Fibroblast of villous mesenchyme (primary cell): Measurements from ENCODE around the gene QKI. TPM values are rescaled to one million over a fixed set of nuclear protein-coding genes. Genes with fewer than 3 reads are reported as not detected.
A peak's percentile ranks its signal among the peaks of the same experiment; 100 is the strongest.

ENCODE experiments used
- DNase-seq: peaks from one replicate; pipeline ENCODE4 v3.0.0-alpha.2; 2010; ENCODE audit warnings: low read depth
- H3K4me3 ChIP-seq: 2 replicates; pipeline ENCODE4 v1.5.1; 2011; ENCODE audit warnings: low read depth, mild to moderate bottlenecking, low read length
- total RNA-seq: library from RNA; depleted of rRNA; stranded (reverse); fragments of >200 nt; gene quantifications from 2 replicates; pipeline ENCODE4 v1.2.3, GENCODE V29; 2012
- TF ChIP-seq, protein P1 (sequence below): IDR thresholded peaks from 2 replicates; pipeline ENCODE4 v1.5.1; 2012; ENCODE audit warnings: low read depth, mild to moderate bottlenecking, low read length; ENCODE audit not compliant: insufficient read depth

The QKI gene
- total RNA-seq, 1 donor, result 170 TPM

DNA sequence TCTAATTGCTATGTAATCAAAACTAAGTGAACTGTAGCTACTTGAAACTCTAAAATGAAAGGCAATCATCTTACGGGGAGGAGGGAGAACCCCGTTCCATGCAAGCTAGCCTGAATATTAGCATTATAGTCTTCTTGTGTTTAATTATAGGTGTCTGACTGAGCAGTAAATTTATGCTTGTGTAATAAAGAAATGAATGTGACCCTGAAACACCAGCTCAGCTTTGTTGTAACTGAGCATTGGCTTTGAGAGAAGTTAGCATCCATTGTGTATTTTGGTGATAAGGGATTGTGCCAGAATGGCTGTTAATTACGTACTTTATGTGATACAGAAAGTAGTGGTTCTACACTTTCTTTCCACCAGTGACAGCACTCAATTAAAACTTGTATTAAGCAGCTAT lies 86.9 kb downstream of the QKI start:
- no peak for DNase-seq
- TF ChIP-seq, protein P1, sequence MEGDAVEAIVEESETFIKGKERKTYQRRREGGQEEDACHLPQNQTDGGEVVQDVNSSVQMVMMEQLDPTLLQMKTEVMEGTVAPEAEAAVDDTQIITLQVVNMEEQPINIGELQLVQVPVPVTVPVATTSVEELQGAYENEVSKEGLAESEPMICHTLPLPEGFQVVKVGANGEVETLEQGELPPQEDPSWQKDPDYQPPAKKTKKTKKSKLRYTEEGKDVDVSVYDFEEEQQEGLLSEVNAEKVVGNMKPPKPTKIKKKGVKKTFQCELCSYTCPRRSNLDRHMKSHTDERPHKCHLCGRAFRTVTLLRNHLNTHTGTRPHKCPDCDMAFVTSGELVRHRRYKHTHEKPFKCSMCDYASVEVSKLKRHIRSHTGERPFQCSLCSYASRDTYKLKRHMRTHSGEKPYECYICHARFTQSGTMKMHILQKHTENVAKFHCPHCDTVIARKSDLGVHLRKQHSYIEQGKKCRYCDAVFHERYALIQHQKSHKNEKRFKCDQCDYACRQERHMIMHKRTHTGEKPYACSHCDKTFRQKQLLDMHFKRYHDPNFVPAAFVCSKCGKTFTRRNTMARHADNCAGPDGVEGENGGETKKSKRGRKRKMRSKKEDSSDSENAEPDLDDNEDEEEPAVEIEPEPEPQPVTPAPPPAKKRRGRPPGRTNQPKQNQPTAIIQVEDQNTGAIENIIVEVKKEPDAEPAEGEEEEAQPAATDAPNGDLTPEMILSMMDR, result no peak
- no peak overlapping the region for H3K4me3 ChIP-seq

DNA sequence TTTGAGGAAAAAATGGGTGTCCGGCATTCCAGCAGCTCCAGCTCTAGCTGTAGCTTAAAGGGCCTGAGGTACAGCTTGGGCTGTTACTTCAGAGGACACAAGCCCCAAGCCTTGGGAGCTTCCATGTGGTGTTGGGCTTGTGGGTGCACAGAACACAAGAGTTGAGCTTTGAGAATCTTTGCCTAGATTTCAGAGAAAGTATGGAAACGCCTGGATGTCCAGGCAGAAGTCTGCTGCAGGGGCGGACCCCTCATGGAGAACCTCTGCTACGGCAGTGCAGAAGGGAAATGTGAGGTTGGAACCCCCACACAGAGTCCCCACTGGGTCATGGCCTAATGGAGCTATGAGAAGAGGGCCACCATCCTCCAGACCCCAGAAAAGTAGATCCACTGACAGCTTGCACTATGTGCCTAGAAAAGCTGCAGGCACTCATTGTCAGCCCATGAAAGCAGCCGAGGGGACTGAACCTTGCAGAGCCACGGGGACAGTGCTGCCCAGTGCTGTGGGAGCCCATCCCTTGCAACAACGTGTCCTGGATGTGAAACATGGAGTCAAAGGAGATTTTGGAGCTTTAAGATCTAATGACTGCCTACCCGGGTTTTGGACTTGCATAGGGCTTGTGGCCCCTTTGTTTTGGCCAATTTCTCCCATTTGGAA lies 90.6 kb downstream of the QKI start:
- TF ChIP-seq, protein P1, result no peak
- no peak overlapping the region for H3K4me3 ChIP-seq
- no peak for DNase-seq

DNA sequence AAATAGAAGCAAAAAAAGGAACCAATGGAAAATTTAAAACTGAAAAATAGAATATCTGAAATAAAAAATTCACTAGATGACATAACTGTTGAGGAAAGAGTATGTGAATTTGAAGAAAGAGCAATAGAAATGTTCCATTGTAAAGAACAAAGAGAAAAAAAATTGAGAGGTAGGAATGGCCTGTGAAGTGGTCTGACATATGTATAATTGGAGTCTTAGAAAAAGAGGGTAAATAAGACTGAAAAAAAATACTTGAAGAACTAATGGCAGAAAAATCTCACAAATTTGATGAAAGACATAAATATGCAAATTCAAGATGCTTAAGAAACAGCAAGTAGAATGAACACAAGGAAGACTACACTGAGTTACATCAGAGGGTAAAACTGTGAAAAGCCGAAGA lies 93.4 kb downstream of the QKI start:
- TF ChIP-seq, protein P1, result no peak
- H3K4me3 ChIP-seq, result no peak overlapping the region
- no peak for DNase-seq

DNA sequence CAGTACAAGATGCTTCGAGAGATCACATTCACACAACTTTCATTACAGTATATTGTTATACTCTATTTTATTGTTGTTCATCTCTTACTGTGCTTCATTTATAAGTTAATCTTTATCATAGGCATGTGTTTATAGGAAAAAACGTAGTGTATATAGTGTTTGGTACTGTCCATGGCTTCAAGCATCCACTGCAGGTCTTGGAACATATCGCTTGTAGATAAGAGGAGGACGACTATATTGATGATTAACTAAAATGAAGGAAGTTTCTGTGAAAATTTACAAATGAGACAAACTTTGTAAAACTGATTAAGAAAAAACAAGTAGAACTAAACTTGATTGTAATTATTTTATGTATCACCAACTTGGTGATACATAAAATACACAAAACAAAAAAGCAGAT lies 98.5 kb downstream of the QKI start:
- TF ChIP-seq, protein P1, result no peak
- H3K4me3 ChIP-seq, result no peak overlapping the region
- DNase-seq, result no peak

DNA sequence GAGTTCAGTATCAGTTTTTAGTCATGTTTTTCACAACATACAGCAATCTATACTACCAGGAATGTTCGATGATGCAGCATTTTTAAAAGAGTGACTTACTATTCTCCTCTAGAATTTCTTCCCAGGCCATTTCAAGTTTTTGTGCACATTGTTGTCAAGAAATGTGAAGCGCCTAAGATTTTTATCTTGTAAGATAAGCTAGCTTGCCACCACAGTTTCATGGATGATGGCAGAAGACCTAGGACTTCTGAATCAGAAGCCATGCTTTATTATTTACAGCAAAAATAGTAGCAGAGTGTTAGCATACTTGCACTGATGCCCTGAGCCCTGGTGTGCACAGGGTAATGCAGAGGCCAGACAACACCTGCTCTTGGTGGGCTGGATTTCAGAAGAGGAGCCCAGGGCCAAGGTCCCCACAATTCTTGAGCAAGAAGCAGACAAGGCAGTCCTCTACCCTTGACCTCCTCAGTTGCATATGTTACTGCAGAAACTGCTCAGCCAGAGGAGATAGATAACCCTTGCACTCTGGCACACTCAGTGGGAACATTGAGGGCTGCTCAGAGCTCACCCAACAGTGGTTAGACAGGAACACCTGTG lies 99.2 kb downstream of the QKI start:
- peak; percentile 30 for DNase-seq

DNA sequence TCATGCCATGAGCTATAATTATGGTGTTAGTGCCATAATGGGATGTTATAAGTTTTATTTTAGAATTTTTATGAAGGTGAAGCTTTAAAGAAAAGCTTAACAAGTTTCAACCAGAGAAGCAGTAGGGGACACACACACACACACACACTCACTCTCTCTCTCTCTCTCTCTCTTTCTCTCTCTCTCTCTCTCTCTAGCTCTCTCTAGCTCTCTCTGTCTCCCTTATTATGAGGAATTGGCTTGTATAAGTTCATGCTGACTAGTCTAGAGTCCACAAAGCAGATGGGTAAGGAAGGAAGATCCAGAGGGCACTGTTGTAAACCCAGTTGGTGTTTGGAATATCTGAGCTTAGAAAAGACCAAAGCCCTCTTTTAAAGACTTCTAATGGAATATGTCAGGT lies 102.4 kb downstream of the QKI start:
- TF ChIP-seq, protein P1, result no peak
- no peak for DNase-seq
- H3K4me3 ChIP-seq, result no peak overlapping the region

More for the DNA sequence above, 99.2 kb downstream of the QKI start:
- TF ChIP-seq, protein P1, result no peak
- H3K4me3 ChIP-seq, result no peak overlapping the region
